BJ (cell line): ENCODE results near the gene DNA2. TPM values are rescaled to one million over a fixed set of nuclear protein-coding genes. Genes with fewer than 3 reads are reported as not detected.
A peak's percentile ranks its signal among the peaks of the same experiment; 100 is the strongest.
"Not testable (repeated sequence)": the region's sequence is repeated elsewhere in the genome, so short reads cannot be mapped to it uniquely, and the experiment has no call there.

ENCODE experiments used
- CTCF ChIA-PET: fragments of 350-600 bp; formaldehyde crosslinking; extraction: SDS; loops from one replicate; lab custom pipeline; 2021; ENCODE audit warnings: antibody characterized with exemption, inconsistent platforms; lab: Yijun Ruan, JAX
- POLR2A ChIA-PET: fragments of 300-600 bp; sonication (Branson Sonifier 250); formaldehyde crosslinking; extraction: SDS; loops from one replicate; lab custom pipeline; 2021; ENCODE audit warnings: antibody characterized with exemption; lab: Charles Lee
- DNase-seq: peaks from one replicate; pipeline ENCODE4 v3.0.0-alpha.2; 2011; ENCODE audit warnings: low read depth
- H3K27me3 ChIP-seq: 2 replicates; pipeline ENCODE4 v1.6.0; 2011; ENCODE audit warnings: low read length; ENCODE audit not compliant: control insufficient read depth, insufficient read depth
- H3K36me3 ChIP-seq: 2 replicates; pipeline ENCODE4 v1.5.1; 2011; ENCODE audit warnings: low read length; ENCODE audit not compliant: control insufficient read depth, insufficient read depth
- H3K4me3 ChIP-seq: 2 replicates; pipeline ENCODE4 v1.5.1; 2011; ENCODE audit warnings: low read depth, mild to moderate bottlenecking, control low read depth, low read length
- CTCF ChIP-seq: IDR thresholded peaks from 2 replicates; pipeline ENCODE4 v1.5.1; 2011; ENCODE audit warnings: low read depth, mild to moderate bottlenecking, control low read depth, inconsistent platforms, low read length, moderate library complexity; ENCODE audit not compliant: insufficient read depth
- polyA plus RNA-seq: library from polyadenylated mRNA; depleted of rRNA; stranded (reverse); fragments of >200 nt; gene quantifications from 2 replicates; pipeline ENCODE4 v1.2.3, GENCODE V29; 2011

Gene DNA2
- polyA plus RNA-seq, 1 experiment, result 0.74 TPM

DNA sequence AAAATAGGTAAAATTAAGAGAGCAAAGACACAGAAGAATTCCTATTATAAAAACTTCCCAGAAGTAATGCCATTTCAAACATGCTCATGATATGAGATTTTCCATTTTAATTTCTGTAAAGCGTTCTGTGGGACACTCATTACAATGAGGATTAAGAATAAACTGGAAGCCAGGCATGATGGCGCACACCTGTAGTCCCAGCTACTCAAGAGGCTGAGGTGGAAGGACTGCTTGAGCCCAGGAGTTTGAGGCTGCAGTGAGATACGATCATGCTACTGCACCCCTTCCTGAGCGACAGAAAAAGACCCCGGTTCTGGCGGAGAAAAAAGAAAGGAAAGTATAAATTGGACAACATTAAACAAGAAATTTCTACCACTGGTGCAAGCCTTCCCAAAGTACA is 1.5 kb downstream of the DNA2 start:
- Histone ChIP-seq H3K27me3 (no peaks in the 10 kb centered on the region), H3K36me3 (no peaks in the 10 kb centered on the region), H3K4me3 (peak overlapping the region; percentile 30)
- ChIA-PET CTCF (no interaction called here), POLR2A (no interaction called here)
- no peak for DNase-seq
- no peak for TF ChIP-seq CTCF

DNA sequence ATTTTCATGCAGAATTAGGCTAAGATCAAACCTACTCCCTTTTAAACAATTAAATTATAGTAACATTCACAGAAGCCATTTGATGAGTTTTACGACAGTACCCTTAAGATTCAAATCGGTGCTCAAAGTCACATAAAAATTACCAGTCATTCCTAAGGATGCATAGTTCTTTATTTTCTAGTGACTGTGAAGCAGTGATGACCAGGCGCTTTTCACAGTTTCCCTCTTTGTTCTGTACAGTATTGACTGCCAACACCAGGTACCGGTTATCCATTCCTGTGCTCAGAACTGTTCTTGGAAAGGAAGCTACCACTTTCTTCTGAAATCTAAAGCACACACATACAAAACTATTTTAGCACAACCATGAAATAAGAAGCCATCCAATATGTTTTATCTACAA is 1.9 kb downstream of the DNA2 start:
- CTCF ChIA-PET, result no interaction called here
- H3K27me3 ChIP-seq, result no peaks in the 10 kb centered on the region
- H3K36me3 ChIP-seq, result no peaks in the 10 kb centered on the region
- H3K4me3 ChIP-seq, result no peak overlapping the region
- TF ChIP-seq CTCF, result no peak
- no peak for DNase-seq
- POLR2A ChIA-PET, result no interaction called here

- DNase-seq, H3K36me3 ChIP-seq, H3K4me3 ChIP-seq, CTCF ChIA-PET, H3K27me3 ChIP-seq, POLR2A ChIA-PET: not testable (repeated sequence)
Measured at GRCh38 chr10:68464729-68465128, 7.0 kb downstream of the DNA2 start.

GRCh38 chr10:68463365-68464093 is 8.2 kb downstream of the DNA2 start:
- TF ChIP-seq CTCF, result no peak
- H3K27me3 ChIP-seq, result no peaks in the 10 kb centered on the region
- CTCF ChIA-PET, result interaction anchor here (0.6 kb wide), 1 partner anchor 8 kb away, joined by 3 read pairs; no protein-coding TSS in a partner anchor
- no peaks in the 10 kb centered on the region for H3K36me3 ChIP-seq
- DNase-seq, result no peak
- H3K4me3 ChIP-seq, result no peak overlapping the region
- POLR2A ChIA-PET, result interaction anchor here (0.6 kb wide), 1 partner anchor 9 kb away, joined by 6 read pairs; no protein-coding TSS in a partner anchor

GRCh38 chr10:68462536-68462935 is 9.2 kb downstream of the DNA2 start:
- no peak for DNase-seq
- Histone ChIP-seq H3K36me3 (no peaks in the 10 kb centered on the region), H3K27me3 (no peaks in the 10 kb centered on the region), H3K4me3 (no peak overlapping the region)
- POLR2A ChIA-PET, result no interaction called here
- TF ChIP-seq CTCF, result no peak
- CTCF ChIA-PET, result interaction anchor here (0.9 kb wide), 1 partner anchor 9 kb away, joined by 3 read pairs; no protein-coding TSS in a partner anchor
